ENCODE data around the gene PARD3.
"Not testable (repeated sequence)": the region's sequence is repeated elsewhere in the genome, so short reads cannot be mapped to it uniquely, and the experiment has no call there.

PARD3 gene

GRCh38 chr10:34396663-34397062 is 418.4 kb downstream of the PARD3 start:
- no peak for TF ChIP-seq CTCF (IDR thresholded peaks at IDR 0.05; ENCODE audit: low read depth, low read length)
- H3K36me3 ChIP-seq = no peaks in the 10 kb centered on the region
- no peak for DNase-seq
- H3K4me3 ChIP-seq (ENCODE audit: low read depth, low read length) = no peak overlapping the region
- no peaks in the 10 kb centered on the region for H3K9me3 ChIP-seq (ENCODE audit: severe bottlenecking)
- no peaks in the 10 kb centered on the region for H3K27me3 ChIP-seq (ENCODE audit: insufficient read depth, low read depth, severe bottlenecking)
- H3K27ac ChIP-seq = no peak overlapping the region

- no peaks in the 10 kb centered on the region for H3K27me3 ChIP-seq (ENCODE audit: insufficient read depth, low read depth, severe bottlenecking)
- no peak for DNase-seq
- no peaks in the 10 kb centered on the region for H3K9me3 ChIP-seq (ENCODE audit: severe bottlenecking)
- no peak for TF ChIP-seq CTCF (IDR thresholded peaks at IDR 0.05; ENCODE audit: low read depth, low read length)
- H3K4me3 ChIP-seq (ENCODE audit: low read depth, low read length) = no peak overlapping the region
- no peak overlapping the region for H3K27ac ChIP-seq
- no peaks in the 10 kb centered on the region for H3K36me3 ChIP-seq
These were observed 422.4 kb downstream of the PARD3 start for GRCh38 chr10:34392641-34393170.

GRCh38 chr10:34391168-34391567 is 423.9 kb downstream of the PARD3 start:
- H3K9me3 ChIP-seq (ENCODE audit: severe bottlenecking); H3K36me3 ChIP-seq; H3K4me3 ChIP-seq (ENCODE audit: low read depth, low read length); DNase-seq; H3K27ac ChIP-seq; H3K27me3 ChIP-seq (ENCODE audit: insufficient read depth, low read depth, severe bottlenecking): not testable (repeated sequence)

GRCh38 chr10:34389801-34390200 is 425.3 kb downstream of the PARD3 start:
- Histone ChIP-seq H3K9me3 (ENCODE audit: severe bottlenecking) (no peaks in the 10 kb centered on the region), H3K4me3 (ENCODE audit: low read depth, low read length) (no peak overlapping the region), H3K27me3 (ENCODE audit: insufficient read depth, low read depth, severe bottlenecking) (no peaks in the 10 kb centered on the region), H3K36me3 (no peaks in the 10 kb centered on the region), H3K27ac (no peak overlapping the region)
- no peak for DNase-seq
- TF ChIP-seq CTCF (IDR thresholded peaks at IDR 0.05; ENCODE audit: low read depth, low read length) = no peak

- no peak for TF ChIP-seq CTCF (IDR thresholded peaks at IDR 0.05; ENCODE audit: low read depth, low read length)
- DNase-seq = no peak
- Histone ChIP-seq H3K27ac (no peak overlapping the region), H3K27me3 (ENCODE audit: insufficient read depth, low read depth, severe bottlenecking) (no peaks in the 10 kb centered on the region), H3K4me3 (ENCODE audit: low read depth, low read length) (no peak overlapping the region), H3K36me3 (no peaks in the 10 kb centered on the region), H3K9me3 (ENCODE audit: severe bottlenecking) (no peaks in the 10 kb centered on the region)
These were observed 428.2 kb downstream of the PARD3 start for GRCh38 chr10:34386921-34387320.

GRCh38 chr10:34384372-34384771 is 430.7 kb downstream of the PARD3 start:
- H3K27me3 ChIP-seq (ENCODE audit: insufficient read depth, low read depth, severe bottlenecking) = no peaks in the 10 kb centered on the region
- H3K9me3 ChIP-seq (ENCODE audit: severe bottlenecking) = no peaks in the 10 kb centered on the region
- no peaks in the 10 kb centered on the region for H3K36me3 ChIP-seq
- no peak for DNase-seq
- H3K27ac ChIP-seq = no peak overlapping the region
- no peak overlapping the region for H3K4me3 ChIP-seq (ENCODE audit: low read depth, low read length)
- no peak for TF ChIP-seq CTCF (IDR thresholded peaks at IDR 0.05; ENCODE audit: low read depth, low read length)

Data from WERI-Rb-1 (cell line).